Measurements from ENCODE around the gene ADM5. TPM values are rescaled to one million over a fixed set of nuclear protein-coding genes. Genes with fewer than 3 reads are reported as not detected.

ADM5 gene
- total and polyA plus RNA-seq, 10 of the 15 experiments (the other 5 are each of a cell fraction or from before 2014, with no cell fraction given) = 0.05 to 6.0 (median 1.2) TPM; not detected in 1

DNA sequence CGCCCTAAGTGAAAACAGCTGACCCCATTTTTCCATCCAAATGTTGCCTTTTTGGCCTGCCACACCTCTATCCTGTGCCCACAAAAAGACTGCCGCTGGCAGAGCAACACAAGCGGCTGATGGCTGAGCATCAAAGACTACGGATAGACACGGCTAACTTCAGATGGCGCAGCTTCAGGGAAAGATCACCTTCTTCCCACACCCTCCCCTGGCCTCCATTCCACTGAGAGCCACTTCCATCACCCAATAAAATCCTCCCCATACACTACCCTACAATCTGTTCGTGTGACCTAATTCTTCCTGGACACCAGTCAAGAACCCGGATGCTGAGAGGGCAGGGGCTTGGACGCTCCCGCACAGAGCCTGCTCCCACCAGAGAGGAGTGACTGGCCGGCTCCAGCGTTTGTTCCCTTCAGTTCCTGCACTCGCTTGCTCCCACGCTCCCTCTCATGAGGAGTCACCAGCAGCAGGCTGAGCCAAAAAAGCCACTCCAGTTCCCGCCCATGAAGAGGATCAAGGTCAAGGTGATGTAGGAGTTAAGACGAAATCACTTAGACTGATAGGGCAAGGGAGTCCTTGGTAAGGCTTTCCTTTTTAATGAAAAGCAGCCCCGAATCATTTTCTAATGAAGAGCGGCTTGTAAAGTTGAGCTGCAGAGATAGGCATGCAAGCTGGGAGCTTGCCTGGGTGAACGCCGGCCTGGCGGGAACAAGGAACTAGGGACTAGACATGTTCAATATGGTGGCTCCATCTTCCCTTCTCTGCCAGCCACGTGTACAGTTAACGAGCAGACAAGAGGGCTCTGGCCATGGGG is 38.0 kb downstream of the ADM5 start:
- Histone ChIP-seq H3K27me3 (replicated peaks in 1 of 2; ENCODE audit: control insufficient read depth in 2 of 2, insufficient read depth in 2 of 2, low read length in 1 of 2) (no peaks in the 10 kb centered on the region), H3K4me3 (no peak overlapping the region), H3K27ac (ENCODE audit: control insufficient read depth, insufficient read depth) (no peak overlapping the region), H3K79me2 (ENCODE audit: control insufficient read depth, insufficient read depth, low read length) (no peaks in the 10 kb centered on the region), H4K20me1 (ENCODE audit: control insufficient read depth, insufficient read depth) (no peaks in the 10 kb centered on the region), H3K9me3 (replicated peaks; ENCODE audit: control insufficient read depth, insufficient read depth, low read length) (no peaks in the 10 kb centered on the region), H3K4me1 (ENCODE audit: control insufficient read depth, insufficient read depth, low read length) (no peaks in the 10 kb centered on the region), H3K36me3 (ENCODE audit: control insufficient read depth in 2 of 2, insufficient read depth in 2 of 2, low read length in 1 of 2) (no peaks in the 10 kb centered on the region), H3K4me2 (ENCODE audit: control insufficient read depth, insufficient read depth) (no peak overlapping the region), H2AFZ (ENCODE audit: control insufficient read depth, low read depth, low read length) (no peak overlapping the region), H3K9ac (ENCODE audit: control insufficient read depth, insufficient read depth, low read length) (no peak overlapping the region)
- ChIA-PET SMC1A (ENCODE audit: uncharacterized antibody, unreplicated experiment) (no interaction called here), CTCF (no interaction called here), POLR2A (no interaction called here), RAD21 (ENCODE audit: unreplicated experiment) (no interaction called here)
- in situ Hi-C loops (cut with MboI) (no loop called here), intact Hi-C loops (cut with micrococcal nuclease; ENCODE audit: unreplicated experiment) (no loop called here)
- WGBS (ENCODE audit: insufficient coverage, insufficient replicate concordance, low lambda C conversion rate, missing lambda C conversion rate) = 60% methylated on average over 23 of the region's 23 CpGs
- TF ChIP-seq SP1 (IDR thresholded peaks at IDR 0.05; ENCODE audit: low read depth, low read length) (no peak), JUND (IDR thresholded peaks at IDR 0.05; ENCODE audit: low read depth, low read length) (no peak), WRNIP1 (IDR thresholded peaks at IDR 0.05; ENCODE audit: borderline replicate concordance, low read depth, low read length) (no peak), NR2C1 (IDR thresholded peaks at IDR 0.05) (no peak), SMARCA5 (IDR thresholded peaks at IDR 0.05) (no peak), FOXK2 (IDR thresholded peaks at IDR 0.05) (no peak), ETV6 (conservative IDR thresholded peaks at IDR 0.05 in 1 of 2, IDR thresholded peaks at IDR 0.05 in 1 of 2; ENCODE audit: borderline replicate concordance in 1 of 2, low read depth in 1 of 2) (no peak), SMC3 (IDR thresholded peaks at IDR 0.05; ENCODE audit: borderline replicate concordance, low read length) (no peak), MYC (IDR thresholded peaks at IDR 0.05; ENCODE audit: insufficient read depth, insufficient read length, insufficient replicate concordance, low read length, severe bottlenecking) (no peak), SMAD5 (IDR thresholded peaks at IDR 0.05; ENCODE audit: low read depth) (no peak)
- TF ChIP-seq, protein P1, sequence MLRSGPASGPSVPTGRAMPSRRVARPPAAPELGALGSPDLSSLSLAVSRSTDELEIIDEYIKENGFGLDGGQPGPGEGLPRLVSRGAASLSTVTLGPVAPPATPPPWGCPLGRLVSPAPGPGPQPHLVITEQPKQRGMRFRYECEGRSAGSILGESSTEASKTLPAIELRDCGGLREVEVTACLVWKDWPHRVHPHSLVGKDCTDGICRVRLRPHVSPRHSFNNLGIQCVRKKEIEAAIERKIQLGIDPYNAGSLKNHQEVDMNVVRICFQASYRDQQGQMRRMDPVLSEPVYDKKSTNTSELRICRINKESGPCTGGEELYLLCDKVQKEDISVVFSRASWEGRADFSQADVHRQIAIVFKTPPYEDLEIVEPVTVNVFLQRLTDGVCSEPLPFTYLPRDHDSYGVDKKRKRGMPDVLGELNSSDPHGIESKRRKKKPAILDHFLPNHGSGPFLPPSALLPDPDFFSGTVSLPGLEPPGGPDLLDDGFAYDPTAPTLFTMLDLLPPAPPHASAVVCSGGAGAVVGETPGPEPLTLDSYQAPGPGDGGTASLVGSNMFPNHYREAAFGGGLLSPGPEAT (IDR thresholded peaks at IDR 0.05; ENCODE audit: low read depth) = no peak
- TF ChIP-seq, protein P2, sequence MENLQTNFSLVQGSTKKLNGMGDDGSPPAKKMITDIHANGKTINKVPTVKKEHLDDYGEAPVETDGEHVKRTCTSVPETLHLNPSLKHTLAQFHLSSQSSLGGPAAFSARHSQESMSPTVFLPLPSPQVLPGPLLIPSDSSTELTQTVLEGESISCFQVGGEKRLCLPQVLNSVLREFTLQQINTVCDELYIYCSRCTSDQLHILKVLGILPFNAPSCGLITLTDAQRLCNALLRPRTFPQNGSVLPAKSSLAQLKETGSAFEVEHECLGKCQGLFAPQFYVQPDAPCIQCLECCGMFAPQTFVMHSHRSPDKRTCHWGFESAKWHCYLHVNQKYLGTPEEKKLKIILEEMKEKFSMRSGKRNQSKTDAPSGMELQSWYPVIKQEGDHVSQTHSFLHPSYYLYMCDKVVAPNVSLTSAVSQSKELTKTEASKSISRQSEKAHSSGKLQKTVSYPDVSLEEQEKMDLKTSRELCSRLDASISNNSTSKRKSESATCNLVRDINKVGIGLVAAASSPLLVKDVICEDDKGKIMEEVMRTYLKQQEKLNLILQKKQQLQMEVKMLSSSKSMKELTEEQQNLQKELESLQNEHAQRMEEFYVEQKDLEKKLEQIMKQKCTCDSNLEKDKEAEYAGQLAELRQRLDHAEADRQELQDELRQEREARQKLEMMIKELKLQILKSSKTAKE (IDR thresholded peaks at IDR 0.05; ENCODE audit: low read depth, poor library complexity, severe bottlenecking) = no peak
- TF ChIP-seq, protein P3, sequence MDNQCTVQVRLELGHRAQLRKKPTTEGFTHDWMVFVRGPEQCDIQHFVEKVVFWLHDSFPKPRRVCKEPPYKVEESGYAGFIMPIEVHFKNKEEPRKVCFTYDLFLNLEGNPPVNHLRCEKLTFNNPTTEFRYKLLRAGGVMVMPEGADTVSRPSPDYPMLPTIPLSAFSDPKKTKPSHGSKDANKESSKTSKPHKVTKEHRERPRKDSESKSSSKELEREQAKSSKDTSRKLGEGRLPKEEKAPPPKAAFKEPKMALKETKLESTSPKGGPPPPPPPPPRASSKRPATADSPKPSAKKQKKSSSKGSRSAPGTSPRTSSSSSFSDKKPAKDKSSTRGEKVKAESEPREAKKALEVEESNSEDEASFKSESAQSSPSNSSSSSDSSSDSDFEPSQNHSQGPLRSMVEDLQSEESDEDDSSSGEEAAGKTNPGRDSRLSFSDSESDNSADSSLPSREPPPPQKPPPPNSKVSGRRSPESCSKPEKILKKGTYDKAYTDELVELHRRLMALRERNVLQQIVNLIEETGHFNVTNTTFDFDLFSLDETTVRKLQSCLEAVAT (IDR thresholded peaks at IDR 0.05) = no peak
- BruUV-seq (replicated peaks) = no TSS peak
- ATAC-seq (no peak), FAIRE-seq (no peak), DNase-seq (ENCODE audit: low read depth, low spot score) (no peak)
